ENCODE results near the gene GABRA4.

DNA sequence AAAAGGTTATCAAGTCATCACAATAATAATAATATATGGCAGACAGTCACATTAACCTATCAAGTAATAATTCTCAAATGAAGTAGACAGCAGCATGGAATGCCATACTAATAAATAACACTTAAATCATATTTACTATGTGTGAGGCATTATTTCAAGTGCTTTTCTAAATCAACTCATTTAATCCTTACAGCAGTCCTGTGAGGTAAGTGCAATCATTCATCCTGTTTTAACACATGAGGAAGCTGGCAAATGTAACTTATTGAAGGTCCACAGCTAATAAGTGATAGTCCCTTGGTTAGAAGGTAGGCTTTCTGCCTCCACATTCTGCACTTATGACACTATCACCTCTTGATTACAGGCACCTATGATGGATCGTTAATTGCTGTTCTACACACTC is 24.5 kb downstream of the GABRA4 start:
- TF ChIP-seq POLR2AphosphoS5 (IDR thresholded peaks at IDR 0.05) (no peak), CTCF (IDR thresholded peaks at IDR 0.05 in 8 of 11, conservative IDR thresholded peaks at IDR 0.05 in 3 of 11) (no peak)
